GM06990 (cell line): ENCODE data around the gene MFSD2B.
A peak's percentile ranks its signal among the peaks of the same experiment; 100 is the strongest.
"Not testable (repeated sequence)": the region's sequence is repeated elsewhere in the genome, so short reads cannot be mapped to it uniquely, and the experiment has no call there.

Experiments
- DNase-seq: peaks from one replicate; pipeline ENCODE4 v3.0.0-alpha.2; 2011; ENCODE audit not compliant: insufficient read length; ENCODE audit errors: extremely low read depth
- H3K27me3 ChIP-seq: replicated peaks from 2 replicates; pipeline ENCODE4 v1.6.0; 2011; ENCODE audit warnings: low read length; ENCODE audit not compliant: control insufficient read depth, insufficient read depth
- H3K36me3 ChIP-seq: 2 replicates; pipeline ENCODE4 v1.5.1; 2011; ENCODE audit warnings: low read length; ENCODE audit not compliant: control insufficient read depth, insufficient read depth
- H3K4me3 ChIP-seq: replicated peaks from 2 replicates; pipeline ENCODE4 v1.5.1; 2011; ENCODE audit warnings: low read depth, mild to moderate bottlenecking, control low read depth, low read length
- CTCF ChIP-seq: IDR thresholded peaks from 2 replicates; pipeline ENCODE4 v1.5.1; 2011; ENCODE audit warnings: low read length, control low read depth, mild to moderate bottlenecking, inconsistent platforms; ENCODE audit not compliant: insufficient read depth, poor library complexity, severe bottlenecking

The MFSD2B gene

DNA sequence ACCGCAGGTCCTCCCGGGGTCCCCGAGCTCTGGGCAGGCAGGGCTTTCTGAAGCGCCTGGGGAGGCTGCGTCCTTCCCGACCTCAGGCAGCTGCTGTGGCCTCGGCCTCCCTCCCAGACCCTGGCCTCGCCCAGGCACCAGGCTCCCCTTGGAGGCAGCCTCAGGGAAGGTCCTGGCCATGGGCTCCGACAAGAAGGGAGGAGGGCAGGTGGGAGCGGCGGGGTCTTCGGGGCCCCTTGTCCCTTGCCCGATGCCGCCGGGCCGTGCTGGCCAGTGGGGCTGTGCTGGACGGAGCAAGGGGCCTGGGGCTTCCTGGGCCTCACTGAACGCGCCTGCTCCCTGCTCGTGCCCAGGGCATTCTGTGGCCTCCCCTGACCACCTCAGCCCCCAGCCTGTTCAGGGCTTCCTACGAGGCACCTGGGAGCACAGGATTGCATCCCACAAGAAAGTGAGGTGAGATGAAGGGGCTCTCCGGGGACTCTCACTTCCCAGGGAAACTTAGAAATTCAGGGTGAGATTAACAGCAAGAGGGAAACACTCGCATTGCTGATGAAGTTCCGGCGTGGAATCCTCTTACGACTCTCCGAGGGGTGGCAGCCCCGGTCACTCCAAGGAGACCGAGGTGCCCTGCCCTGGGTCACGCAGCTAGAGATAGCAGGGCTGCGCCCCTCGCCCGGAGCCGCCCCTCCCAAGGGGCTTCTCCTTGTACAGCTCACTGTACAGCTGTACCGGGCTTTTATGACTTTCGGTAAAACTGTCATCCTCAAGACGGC, 778 bp downstream of the MFSD2B start:
- TF ChIP-seq CTCF, result no peak
- Histone ChIP-seq H3K4me3 (peak overlapping the region; percentile 25; the same call in 1 of the 2 replicates), H3K36me3 (no peaks in the 10 kb centered on the region), H3K27me3 (no peaks in the 10 kb centered on the region; the same call in 1 of the 2 replicates)
- no peak for DNase-seq

DNA sequence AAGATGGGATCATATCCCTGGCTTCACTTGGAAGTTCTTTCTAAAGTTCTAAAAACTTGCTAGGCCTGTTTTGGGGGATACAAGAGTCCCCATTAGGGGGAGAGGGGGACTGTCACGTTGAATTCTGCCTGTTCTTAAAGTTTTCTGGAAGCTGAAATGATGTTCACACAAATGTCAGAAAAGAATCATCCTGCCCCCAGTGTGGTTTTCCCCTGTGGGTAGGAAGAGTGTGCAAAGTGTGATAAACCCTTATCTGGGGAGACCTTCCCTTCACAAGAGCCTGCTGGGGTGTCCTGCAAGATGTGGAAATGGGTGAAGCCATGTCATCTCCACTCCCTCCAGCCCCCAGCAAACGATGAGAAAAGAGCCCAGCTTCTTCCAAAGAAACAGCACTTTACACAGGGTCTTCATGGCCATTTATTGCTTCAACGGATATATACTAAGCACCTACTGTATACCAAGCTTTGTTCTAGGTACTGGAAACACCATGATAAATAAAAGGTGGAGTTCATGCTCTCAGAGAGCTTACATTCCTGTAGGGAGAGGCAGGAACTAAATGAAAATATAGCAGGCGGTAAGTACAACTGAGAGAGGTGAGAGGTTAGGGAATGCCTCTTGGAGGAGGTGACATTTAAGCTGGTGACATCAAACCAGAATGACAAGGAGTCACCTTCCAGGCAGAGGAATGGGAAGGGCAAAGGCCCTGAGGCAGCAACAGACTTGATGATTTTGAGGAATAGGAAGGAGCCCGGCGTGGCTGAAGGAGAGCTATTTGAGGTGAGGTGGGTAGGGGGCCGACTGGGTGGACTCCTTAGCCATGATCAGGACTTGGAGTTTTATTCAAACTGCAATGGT, 1.6 kb downstream of the MFSD2B start:
- no peak for DNase-seq
- Histone ChIP-seq H3K4me3 (no peak overlapping the region), H3K36me3 (no peaks in the 10 kb centered on the region), H3K27me3 (no peaks in the 10 kb centered on the region; the same call in 1 of the 2 replicates)
- TF ChIP-seq CTCF, result no peak

- Histone ChIP-seq H3K36me3 (no peaks in the 10 kb centered on the region), H3K4me3 (no peak overlapping the region), H3K27me3 (no peaks in the 10 kb centered on the region; the same call in 1 of the 2 replicates)
- DNase-seq, result no peak
- TF ChIP-seq CTCF, result no peak
Measured at GRCh38 chr2:24012521-24013188, 2.8 kb downstream of the MFSD2B start.

DNA sequence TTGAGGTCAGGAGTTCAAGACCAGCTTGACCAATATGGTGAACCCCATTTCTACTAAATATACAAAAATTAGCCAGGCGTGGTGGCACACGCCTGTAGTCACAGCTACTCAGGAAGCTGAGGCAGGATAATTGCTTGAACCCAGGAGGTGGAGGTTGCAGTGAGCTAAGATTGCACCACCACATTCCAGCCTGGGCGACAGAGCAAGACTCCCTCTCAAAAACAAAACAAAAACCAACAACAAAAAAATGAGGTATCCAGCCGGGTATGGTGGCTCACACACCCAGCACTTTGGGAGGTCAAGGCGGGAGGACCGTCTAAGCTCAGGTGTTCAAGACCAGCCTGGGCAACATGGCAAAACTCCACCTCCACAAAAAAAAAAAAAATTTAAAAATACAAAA, 5.0 kb downstream of the MFSD2B start:
- H3K27me3 ChIP-seq, H3K4me3 ChIP-seq, H3K36me3 ChIP-seq, DNase-seq: not testable (repeated sequence)

DNA sequence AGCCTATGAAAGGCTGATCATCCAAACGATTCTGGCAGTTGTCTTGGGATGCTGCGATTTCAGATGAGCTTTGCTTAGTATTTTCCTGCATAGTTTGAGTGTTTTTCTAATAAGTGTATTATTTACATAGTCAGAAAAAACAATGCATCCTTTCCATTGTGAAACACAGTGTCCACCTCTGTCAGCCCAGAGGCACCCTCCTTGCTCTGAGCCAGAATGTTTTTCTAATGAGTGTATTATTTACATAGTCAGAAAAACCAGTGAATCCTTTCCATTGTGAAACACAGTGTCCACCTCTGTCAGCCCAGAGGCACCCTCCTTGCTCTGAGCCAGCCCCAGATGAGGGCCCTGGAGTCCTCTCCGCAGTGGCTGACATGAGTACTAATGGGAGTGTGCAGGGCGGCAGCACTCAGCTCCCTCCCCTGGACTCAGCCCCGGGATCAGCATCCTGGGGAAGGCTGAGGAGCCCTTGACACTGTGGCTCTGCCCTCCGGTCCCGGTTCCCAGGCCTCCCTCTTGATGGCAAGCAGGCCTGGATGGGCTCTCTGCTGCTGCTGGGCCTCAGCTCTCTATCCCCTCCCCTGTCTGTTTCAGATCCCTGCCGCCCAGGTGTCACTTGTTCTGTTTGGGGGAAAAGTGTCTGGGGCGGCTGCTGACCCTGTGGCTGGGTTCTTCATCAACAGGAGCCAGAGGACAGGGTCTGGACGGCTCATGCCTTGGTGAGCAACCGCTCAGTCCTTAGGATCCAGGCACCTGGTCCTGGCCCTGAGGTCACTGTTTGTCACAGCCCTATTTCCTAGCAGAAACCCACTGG, 5.9 kb downstream of the MFSD2B start:
- H3K36me3 ChIP-seq, result no peaks in the 10 kb centered on the region
- no peak for TF ChIP-seq CTCF
- no peak for DNase-seq

More for the DNA sequence above, 5.9 kb downstream of the MFSD2B start:
- Histone ChIP-seq H3K27me3 (no peaks in the 10 kb centered on the region), H3K4me3 (no peak overlapping the region)
